Colonic mucosa (tissue), 4 donors: Measurements from ENCODE around the gene RIMBP2. TPM values are rescaled to one million over a fixed set of nuclear protein-coding genes. Genes with fewer than 3 reads are reported as not detected.

ENCODE experiments used
- DNase-seq: peaks from one replicate; pipeline ENCODE4 v3.0.0-alpha.2; 2020
- H3K27ac ChIP-seq: fragments of 200-600 bp; one replicate; pipeline ENCODE4 v1.8.0; 2021
- H3K27me3 ChIP-seq: fragments of 200-600 bp; one replicate; pipeline ENCODE4 v1.8.0; 2021
- H3K36me3 ChIP-seq: fragments of 200-600 bp; one replicate; pipeline ENCODE4 v1.8.0; 2021
- H3K4me1 ChIP-seq: fragments of 200-600 bp; one replicate; pipeline ENCODE4 v1.8.0; 2021; ENCODE audit warnings: mild to moderate bottlenecking
- H3K4me3 ChIP-seq: fragments of 200-600 bp; one replicate; pipeline ENCODE4 v1.8.0; 2021
- H3K9ac ChIP-seq, 2 donors: one replicate each; pipeline ENCODE4 v1.7.0; 2013; ENCODE audit warnings: control low read depth in 2 of 2, low read depth in 2 of 2, low read length in 2 of 2
- H3K9me3 ChIP-seq: fragments of 200-600 bp; one replicate; pipeline ENCODE4 v1.8.0; 2021
- CTCF ChIP-seq: fragments of 200-600 bp; IDR thresholded peaks from one replicate; pipeline ENCODE4 v1.8.0; 2022; ENCODE audit warnings: antibody characterized with exemption, mild to moderate bottlenecking
- intact Hi-C: fragments of 100-400 bp; cut with DNase I; formaldehyde crosslinking; loops from one replicate; pipeline ENCODE4 v1.14.1; 2022
- total RNA-seq, 2 donors: library from RNA; stranded (reverse); fragmentation: NEBNext Ultra II Directional in 1 of 2; extraction: Animal tissue kit (Norgen Biotek cat#: 25700) in 1 of 2; gene quantifications; one replicate each; pipeline ENCODE4 v1.2.1, GENCODE V29; 2021
- donor health status: healthy.
- donor health status: DM: no; HTN: no; CAD: no.
- donor health status: DM: no; HTN: no; CAD: no.

The RIMBP2 gene
- total RNA-seq, 2 donors from 2014 or later: 4.8 to 5.6 TPM

- intact Hi-C loops: no loop called here
- Histone ChIP-seq H3K4me1 (no peaks in the 10 kb centered on the region), H3K9me3 (no peaks in the 10 kb centered on the region), H3K27me3 (no peaks in the 10 kb centered on the region), H3K4me3 (no peak overlapping the region), H3K36me3 (no peaks in the 10 kb centered on the region), H3K27ac (no peak overlapping the region), H3K9ac (no peak overlapping the region)
- no peak for DNase-seq
- no peak for TF ChIP-seq CTCF
These were observed 344.8 kb downstream of the RIMBP2 start for GRCh38 chr12:130371296-130371695.

GRCh38 chr12:130369816-130370215 is 346.3 kb downstream of the RIMBP2 start:
- no peak overlapping the region for H3K4me3 ChIP-seq
- H3K36me3 ChIP-seq: no peaks in the 10 kb centered on the region
- DNase-seq: no peak
- TF ChIP-seq CTCF: no peak
- H3K9me3 ChIP-seq: no peaks in the 10 kb centered on the region
- H3K9ac ChIP-seq: no peak overlapping the region
- intact Hi-C loops: no loop called here
- H3K4me1 ChIP-seq: no peaks in the 10 kb centered on the region
- H3K27me3 ChIP-seq: no peaks in the 10 kb centered on the region
- no peak overlapping the region for H3K27ac ChIP-seq

- H3K9me3 ChIP-seq: no peaks in the 10 kb centered on the region
- intact Hi-C loops: no loop called here
These were observed 348.6 kb downstream of the RIMBP2 start for GRCh38 chr12:130367523-130367922.

DNA sequence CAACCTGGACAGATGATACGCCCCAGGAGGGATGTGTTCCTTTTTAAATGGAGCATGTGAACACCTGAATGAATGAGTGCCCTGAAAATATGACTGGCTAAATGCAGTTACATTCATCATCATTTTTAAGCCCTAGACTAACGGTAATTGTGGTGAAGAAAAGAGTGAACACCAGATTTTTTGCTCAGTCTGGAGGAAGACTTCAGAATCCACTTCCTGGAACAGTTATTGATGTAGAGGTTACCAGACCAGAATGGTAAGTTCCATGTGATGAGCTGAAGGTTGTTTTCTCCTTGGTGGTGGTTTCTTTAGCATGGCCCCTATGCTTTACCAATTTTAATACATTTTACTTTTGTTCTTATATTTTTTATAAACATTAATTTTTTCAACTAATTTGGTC is 349.1 kb downstream of the RIMBP2 start:
- H3K27ac ChIP-seq: no peak overlapping the region

More at GRCh38 chr12:130367523-130367922, 348.6 kb downstream of the RIMBP2 start:
- Histone ChIP-seq H3K9ac (no peak overlapping the region), H3K36me3 (no peaks in the 10 kb centered on the region), H3K4me1 (no peaks in the 10 kb centered on the region), H3K27ac (no peak overlapping the region), H3K4me3 (no peak overlapping the region), H3K27me3 (no peaks in the 10 kb centered on the region)
- DNase-seq: no peak
- no peak for TF ChIP-seq CTCF

GRCh38 chr12:130366159-130366558 is 349.9 kb downstream of the RIMBP2 start:
- no peaks in the 10 kb centered on the region for H3K9me3 ChIP-seq
- no peak overlapping the region for H3K27ac ChIP-seq
- no peak for DNase-seq
- no peak for TF ChIP-seq CTCF
- intact Hi-C loops: no loop called here
- no peak overlapping the region for H3K4me3 ChIP-seq
- H3K27me3 ChIP-seq: no peaks in the 10 kb centered on the region
- H3K9ac ChIP-seq: no peak overlapping the region
- no peaks in the 10 kb centered on the region for H3K36me3 ChIP-seq
- no peaks in the 10 kb centered on the region for H3K4me1 ChIP-seq

More for the DNA sequence above, 349.1 kb downstream of the RIMBP2 start:
- intact Hi-C loops: no loop called here
- DNase-seq: no peak
- TF ChIP-seq CTCF: no peak
- Histone ChIP-seq H3K4me1 (no peaks in the 10 kb centered on the region), H3K9me3 (no peaks in the 10 kb centered on the region), H3K36me3 (no peaks in the 10 kb centered on the region), H3K27me3 (no peaks in the 10 kb centered on the region), H3K9ac (no peak overlapping the region), H3K4me3 (no peak overlapping the region)

GRCh38 chr12:130364578-130364977 is 351.5 kb downstream of the RIMBP2 start:
- H3K27me3 ChIP-seq: no peaks in the 10 kb centered on the region
- H3K4me1 ChIP-seq: no peaks in the 10 kb centered on the region
- H3K4me3 ChIP-seq: no peak overlapping the region
- no peak for DNase-seq
- no peak for TF ChIP-seq CTCF
- no peak overlapping the region for H3K9ac ChIP-seq
- H3K27ac ChIP-seq: no peak overlapping the region
- intact Hi-C loops: no loop called here
- H3K36me3 ChIP-seq: no peaks in the 10 kb centered on the region
- H3K9me3 ChIP-seq: no peaks in the 10 kb centered on the region
